ENCODE results near the gene RHOT1.
"Not testable (repeated sequence)": the region's sequence is repeated elsewhere in the genome, so short reads cannot be mapped to it uniquely, and the experiment has no call there.

Gene RHOT1

DNA sequence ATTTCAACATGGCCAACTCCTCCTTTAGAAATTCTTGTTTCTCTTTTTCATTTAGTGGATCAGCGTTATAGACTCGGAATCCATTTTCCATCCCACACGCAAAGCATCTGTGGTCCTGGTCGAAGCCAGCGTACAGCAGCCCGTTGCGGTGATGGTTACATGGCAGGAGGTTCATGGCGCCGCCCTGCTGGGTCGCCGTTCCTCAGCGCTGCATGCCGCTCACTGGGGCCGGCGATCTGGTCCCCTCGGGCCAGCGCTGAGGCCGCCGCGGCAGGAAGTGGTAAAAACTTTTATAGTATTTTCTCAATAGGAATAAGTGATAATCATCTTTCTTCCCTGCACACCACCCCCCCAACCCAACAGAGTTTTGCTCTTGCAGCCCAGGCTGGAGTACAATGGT is 29.9 kb upstream of the RHOT1 start:
- WGBS (ENCODE audit: extremely low coverage, insufficient coverage, insufficient read length), result no CpG with 5 or more reads among the region's 20 CpGs
- Histone ChIP-seq H3K27me3 (ENCODE audit: insufficient read depth, low read length) (no peaks in the 10 kb centered on the region), H3K4me1 (ENCODE audit: control insufficient read depth in 1 of 2, insufficient read depth in 2 of 2, low read length in 2 of 2) (no peaks in the 10 kb centered on the region), H2AFZ (ENCODE audit: insufficient read depth, low read length, poor library complexity) (no peak overlapping the region), H2AK5ac (ENCODE audit: low read length) (no peak overlapping the region), H4K8ac (ENCODE audit: low read depth, low read length) (no peak overlapping the region), H3K36me3 (ENCODE audit: control insufficient read depth in 1 of 2, insufficient read depth in 2 of 2, low read length in 2 of 2) (no peaks in the 10 kb centered on the region), H3K4me3 (ENCODE audit: low read depth, low read length) (no peak overlapping the region), H3K23ac (ENCODE audit: low read length) (no peak overlapping the region), H3K9me3 (ENCODE audit: insufficient read depth, low read depth, low read length) (no peaks in the 10 kb centered on the region), H3K18ac (ENCODE audit: low read length) (no peak overlapping the region), H3K79me1 (ENCODE audit: low read length) (no peaks in the 10 kb centered on the region), H3K9ac (ENCODE audit: low read length) (no peak overlapping the region), H3K4me2 (ENCODE audit: low read length) (no peak overlapping the region), H2BK12ac (ENCODE audit: low read length) (no peak overlapping the region), H4K91ac (ENCODE audit: low read depth, low read length) (no peak overlapping the region), H3K4ac (ENCODE audit: low read depth, low read length) (no peak overlapping the region), H4K12ac (ENCODE audit: low read depth, low read length) (no peak overlapping the region), H3K27ac (ENCODE audit: low read depth, low read length) (no peak overlapping the region), H2BK5ac (ENCODE audit: low read depth, low read length, poor library complexity) (no peak overlapping the region), H3K14ac (ENCODE audit: low read length) (no peak overlapping the region), H3K79me2 (ENCODE audit: control insufficient read depth, insufficient read depth, low read length, poor library complexity) (no peaks in the 10 kb centered on the region), H2BK120ac (ENCODE audit: insufficient read depth, low read length, poor library complexity) (no peak overlapping the region)
- no peak for DNase-seq

DNA sequence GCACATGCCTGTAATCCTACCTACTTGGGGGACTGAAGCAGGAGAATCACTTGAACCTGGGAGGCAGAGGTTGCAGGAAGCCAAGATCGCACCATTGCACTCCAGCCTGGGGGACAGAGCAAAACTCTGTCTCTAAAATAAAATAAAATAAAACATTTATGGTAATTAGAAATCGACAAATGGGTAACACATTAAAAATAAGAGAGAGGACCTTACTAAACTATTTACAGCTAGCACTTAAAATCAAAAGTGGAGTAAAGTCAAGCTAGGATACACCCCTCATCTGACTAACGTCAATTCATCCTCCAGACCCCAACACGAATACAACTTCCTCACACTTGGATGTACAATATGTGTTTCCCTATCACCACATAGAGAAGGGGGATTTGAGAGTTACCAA is 27.8 kb upstream of the RHOT1 start:
- H4K12ac ChIP-seq (ENCODE audit: low read depth, low read length), result no peak overlapping the region
- H3K36me3 ChIP-seq (ENCODE audit: control insufficient read depth in 1 of 2, insufficient read depth in 2 of 2, low read length in 2 of 2), result no peaks in the 10 kb centered on the region
- H3K79me1 ChIP-seq (ENCODE audit: low read length), result no peaks in the 10 kb centered on the region
- H2AK5ac ChIP-seq (ENCODE audit: low read length), result no peak overlapping the region
- H2BK12ac ChIP-seq (ENCODE audit: low read length), result no peak overlapping the region
- no peak overlapping the region for H3K4me2 ChIP-seq (ENCODE audit: low read length)
- no peak for DNase-seq
- no peak overlapping the region for H3K23ac ChIP-seq (ENCODE audit: low read length)
- no peak overlapping the region for H2BK120ac ChIP-seq (ENCODE audit: insufficient read depth, low read length, poor library complexity)
- H4K8ac ChIP-seq (ENCODE audit: low read depth, low read length), result no peak overlapping the region
- H3K4me3 ChIP-seq (ENCODE audit: low read depth, low read length), result no peak overlapping the region
- H3K4me1 ChIP-seq (ENCODE audit: control insufficient read depth in 1 of 2, insufficient read depth in 2 of 2, low read length in 2 of 2), result no peaks in the 10 kb centered on the region
- H2AFZ ChIP-seq (ENCODE audit: insufficient read depth, low read length, poor library complexity), result no peak overlapping the region
- H3K9me3 ChIP-seq (ENCODE audit: insufficient read depth, low read depth, low read length), result no peaks in the 10 kb centered on the region
- H3K9ac ChIP-seq (ENCODE audit: low read length), result no peak overlapping the region
- no peaks in the 10 kb centered on the region for H3K79me2 ChIP-seq (ENCODE audit: control insufficient read depth, insufficient read depth, low read length, poor library complexity)
- WGBS (ENCODE audit: extremely low coverage, insufficient coverage, insufficient read length), result no CpG with 5 or more reads among the region's 4 CpGs
- H2BK5ac ChIP-seq (ENCODE audit: low read depth, low read length, poor library complexity), result no peak overlapping the region
- no peak overlapping the region for H4K91ac ChIP-seq (ENCODE audit: low read depth, low read length)
- no peak overlapping the region for H3K4ac ChIP-seq (ENCODE audit: low read depth, low read length)
- no peaks in the 10 kb centered on the region for H3K27me3 ChIP-seq (ENCODE audit: insufficient read depth, low read length)
- H3K14ac ChIP-seq (ENCODE audit: low read length), result no peak overlapping the region
- H3K18ac ChIP-seq (ENCODE audit: low read length), result no peak overlapping the region
- H3K27ac ChIP-seq (ENCODE audit: low read depth, low read length), result no peak overlapping the region

DNA sequence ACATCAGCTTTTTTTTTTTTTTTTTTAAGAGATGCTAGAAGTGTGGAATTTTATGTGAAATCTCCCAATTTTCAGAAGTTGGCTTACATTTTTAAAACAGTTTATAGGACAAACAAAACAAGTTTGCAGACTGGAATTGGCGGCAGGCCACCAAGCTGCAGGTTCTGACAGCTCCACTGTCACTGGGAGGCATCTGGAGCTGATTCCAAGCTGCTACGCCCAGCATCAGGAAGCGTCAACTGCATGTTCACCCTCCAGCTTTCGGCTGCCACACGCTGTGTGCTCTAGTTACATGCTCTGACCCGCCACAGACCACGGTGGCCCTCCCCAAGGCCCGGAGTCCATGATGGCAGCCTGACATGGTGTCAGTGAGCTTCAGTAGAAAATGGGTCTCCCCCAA is 26.8 kb upstream of the RHOT1 start:
- H2AK5ac ChIP-seq (ENCODE audit: low read length); DNase-seq; H2BK120ac ChIP-seq (ENCODE audit: insufficient read depth, low read length, poor library complexity); H2AFZ ChIP-seq (ENCODE audit: insufficient read depth, low read length, poor library complexity); H3K4me3 ChIP-seq (ENCODE audit: low read depth, low read length); H3K27ac ChIP-seq (ENCODE audit: low read depth, low read length); H3K14ac ChIP-seq (ENCODE audit: low read length); H3K4me2 ChIP-seq (ENCODE audit: low read length); H4K8ac ChIP-seq (ENCODE audit: low read depth, low read length); H3K18ac ChIP-seq (ENCODE audit: low read length); H3K4ac ChIP-seq (ENCODE audit: low read depth, low read length); H2BK12ac ChIP-seq (ENCODE audit: low read length); H3K79me2 ChIP-seq (ENCODE audit: control insufficient read depth, insufficient read depth, low read length, poor library complexity); H4K91ac ChIP-seq (ENCODE audit: low read depth, low read length); H3K9ac ChIP-seq (ENCODE audit: low read length); H3K23ac ChIP-seq (ENCODE audit: low read length); H3K36me3 ChIP-seq (ENCODE audit: control insufficient read depth in 1 of 2, insufficient read depth in 2 of 2, low read length in 2 of 2); H2BK5ac ChIP-seq (ENCODE audit: low read depth, low read length, poor library complexity); H4K12ac ChIP-seq (ENCODE audit: low read depth, low read length); H3K4me1 ChIP-seq (ENCODE audit: control insufficient read depth in 1 of 2, insufficient read depth in 2 of 2, low read length in 2 of 2); H3K79me1 ChIP-seq (ENCODE audit: low read length); H3K27me3 ChIP-seq (ENCODE audit: insufficient read depth, low read length); H3K9me3 ChIP-seq (ENCODE audit: insufficient read depth, low read depth, low read length): not testable (repeated sequence)
- WGBS (ENCODE audit: extremely low coverage, insufficient coverage, insufficient read length), result no CpG with 5 or more reads among the region's 8 CpGs

DNA sequence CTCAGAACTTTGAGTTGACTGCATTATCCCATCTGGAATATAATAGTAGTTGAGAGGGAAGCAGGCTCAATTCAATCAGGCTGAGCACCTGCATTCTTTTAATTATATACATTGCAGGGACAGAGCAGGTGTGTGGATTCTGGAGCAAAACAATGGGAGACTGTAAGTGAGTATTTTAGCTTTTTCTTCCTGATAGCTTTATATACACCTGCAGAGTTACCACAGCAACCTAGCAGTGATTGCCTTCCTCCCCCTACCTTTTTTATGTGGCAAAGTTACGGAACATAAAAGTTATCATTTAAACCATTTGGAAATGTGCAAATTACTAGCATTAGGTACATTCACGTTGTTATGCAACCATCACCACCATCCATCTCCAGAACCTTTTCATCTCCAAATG is 25.4 kb upstream of the RHOT1 start:
- Histone ChIP-seq H4K91ac (ENCODE audit: low read depth, low read length) (no peak overlapping the region), H3K23ac (ENCODE audit: low read length) (no peak overlapping the region), H3K36me3 (ENCODE audit: control insufficient read depth in 1 of 2, insufficient read depth in 2 of 2, low read length in 2 of 2) (no peaks in the 10 kb centered on the region), H3K9ac (ENCODE audit: low read length) (no peak overlapping the region), H3K4me3 (ENCODE audit: low read depth, low read length) (no peak overlapping the region), H3K27me3 (ENCODE audit: insufficient read depth, low read length) (no peaks in the 10 kb centered on the region), H3K4me2 (ENCODE audit: low read length) (no peak overlapping the region), H3K4ac (ENCODE audit: low read depth, low read length) (no peak overlapping the region), H2BK12ac (ENCODE audit: low read length) (no peak overlapping the region), H4K12ac (ENCODE audit: low read depth, low read length) (no peak overlapping the region), H2AFZ (ENCODE audit: insufficient read depth, low read length, poor library complexity) (no peak overlapping the region), H3K14ac (ENCODE audit: low read length) (no peak overlapping the region), H3K4me1 (ENCODE audit: control insufficient read depth in 1 of 2, insufficient read depth in 2 of 2, low read length in 2 of 2) (no peaks in the 10 kb centered on the region), H3K9me3 (ENCODE audit: insufficient read depth, low read depth, low read length) (no peaks in the 10 kb centered on the region), H3K27ac (ENCODE audit: low read depth, low read length) (no peak overlapping the region), H4K8ac (ENCODE audit: low read depth, low read length) (no peak overlapping the region), H3K79me2 (ENCODE audit: control insufficient read depth, insufficient read depth, low read length, poor library complexity) (no peaks in the 10 kb centered on the region), H3K18ac (ENCODE audit: low read length) (no peak overlapping the region), H2AK5ac (ENCODE audit: low read length) (no peak overlapping the region), H2BK120ac (ENCODE audit: insufficient read depth, low read length, poor library complexity) (no peak overlapping the region), H3K79me1 (ENCODE audit: low read length) (no peaks in the 10 kb centered on the region), H2BK5ac (ENCODE audit: low read depth, low read length, poor library complexity) (no peak overlapping the region)
- no peak for DNase-seq
- WGBS (ENCODE audit: extremely low coverage, insufficient coverage, insufficient read length), result no CpG with 5 or more reads among the region's 2 CpGs

Measured in trophoblast cell (in vitro differentiated cells and primary cell).